ENCODE data around the gene KREMEN2.

KREMEN2 gene

DNA sequence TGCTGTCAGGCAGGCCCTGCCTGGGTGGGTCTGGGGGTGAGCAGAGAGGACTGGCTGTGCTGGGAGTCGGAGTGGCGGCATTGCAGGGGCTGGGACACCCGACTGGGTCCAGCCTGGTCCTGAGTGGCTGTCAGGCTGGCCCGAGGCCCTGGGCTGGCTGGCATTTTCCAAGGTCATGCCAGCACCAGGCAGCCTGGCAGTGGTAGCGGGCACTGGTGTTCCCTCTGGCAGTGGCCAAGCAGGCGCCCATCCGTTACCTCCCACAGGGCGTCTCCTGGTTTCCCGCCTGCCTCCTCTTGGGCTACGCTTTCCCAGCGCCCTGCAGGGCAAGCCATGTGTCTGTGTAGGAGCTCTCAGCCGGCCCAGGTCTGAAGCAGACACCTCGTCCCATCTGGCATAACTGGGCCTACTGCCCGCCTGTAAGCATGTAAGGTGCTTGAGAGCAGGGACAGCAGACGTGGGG lies 21.8 kb downstream of the KREMEN2 start:
- Histone ChIP-seq H3K36me3 (ENCODE audit: control insufficient read depth, insufficient read depth, low read length) (no peaks in the 10 kb centered on the region), H3K9me3 (ENCODE audit: control insufficient read depth, insufficient read depth, low read length) (no peaks in the 10 kb centered on the region), H3K9ac (ENCODE audit: low read depth, low read length) (no peak overlapping the region), H3K27me3 (ENCODE audit: control insufficient read depth, insufficient read depth, low read length) (no peaks in the 10 kb centered on the region), H3K4me3 (ENCODE audit: low read depth, low read length) (no peak overlapping the region), H3K4me1 (ENCODE audit: control insufficient read depth, insufficient read depth, low read length) (peaks cover 21% of the 10 kb centered on the region)

- H3K27me3 ChIP-seq (ENCODE audit: control insufficient read depth, insufficient read depth, low read length) = no peaks in the 10 kb centered on the region
- H3K4me3 ChIP-seq (ENCODE audit: low read depth, low read length) = no peak overlapping the region
- H3K9me3 ChIP-seq (ENCODE audit: control insufficient read depth, insufficient read depth, low read length) = no peaks in the 10 kb centered on the region
- no peaks in the 10 kb centered on the region for H3K36me3 ChIP-seq (ENCODE audit: control insufficient read depth, insufficient read depth, low read length)
- H3K4me1 ChIP-seq (ENCODE audit: control insufficient read depth, insufficient read depth, low read length) = peaks cover 19% of the 10 kb centered on the region
- H3K9ac ChIP-seq (ENCODE audit: low read depth, low read length) = no peak overlapping the region
Observed at GRCh38 chr16:2986623-2987188, 22.6 kb downstream of the KREMEN2 start.

- Histone ChIP-seq H3K4me1 (ENCODE audit: control insufficient read depth, insufficient read depth, low read length) (peaks cover 16% of the 10 kb centered on the region), H3K4me3 (ENCODE audit: low read depth, low read length) (no peak overlapping the region), H3K27me3 (ENCODE audit: control insufficient read depth, insufficient read depth, low read length) (no peaks in the 10 kb centered on the region), H3K9me3 (ENCODE audit: control insufficient read depth, insufficient read depth, low read length) (no peaks in the 10 kb centered on the region), H3K9ac (ENCODE audit: low read depth, low read length) (no peak overlapping the region), H3K36me3 (ENCODE audit: control insufficient read depth, insufficient read depth, low read length) (no peaks in the 10 kb centered on the region)
Observed at GRCh38 chr16:2987286-2987685, 23.2 kb downstream of the KREMEN2 start.

DNA sequence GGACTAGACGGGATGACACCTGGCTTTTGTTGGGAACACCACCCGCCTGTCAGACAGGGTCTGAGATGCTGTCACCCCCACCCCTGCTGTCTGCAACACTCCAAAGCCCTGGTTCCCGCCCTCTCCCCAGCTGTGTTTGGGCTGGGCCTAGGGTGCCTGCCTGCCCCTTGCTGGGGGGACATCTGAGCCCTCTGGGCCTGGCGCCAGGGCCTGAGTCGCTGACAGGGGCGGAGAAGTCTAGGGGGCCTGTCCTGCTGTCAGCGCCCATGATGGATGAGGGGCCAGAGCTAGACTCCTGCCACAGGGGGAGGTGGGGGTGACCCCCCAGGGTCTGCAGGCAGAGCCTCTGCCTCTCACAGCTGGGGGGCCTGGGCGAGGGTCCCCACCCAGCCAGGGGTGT lies 23.8 kb downstream of the KREMEN2 start:
- no peaks in the 10 kb centered on the region for H3K27me3 ChIP-seq (ENCODE audit: control insufficient read depth, insufficient read depth, low read length)
- H3K36me3 ChIP-seq (ENCODE audit: control insufficient read depth, insufficient read depth, low read length) = no peaks in the 10 kb centered on the region
- no peaks in the 10 kb centered on the region for H3K9me3 ChIP-seq (ENCODE audit: control insufficient read depth, insufficient read depth, low read length)
- no peak overlapping the region for H3K9ac ChIP-seq (ENCODE audit: low read depth, low read length)
- no peak overlapping the region for H3K4me3 ChIP-seq (ENCODE audit: low read depth, low read length)
- H3K4me1 ChIP-seq (ENCODE audit: control insufficient read depth, insufficient read depth, low read length) = peaks cover 12% of the 10 kb centered on the region

GRCh38 chr16:2988590-2989099 lies 24.6 kb downstream of the KREMEN2 start:
- Histone ChIP-seq H3K9me3 (ENCODE audit: control insufficient read depth, insufficient read depth, low read length) (no peaks in the 10 kb centered on the region), H3K4me3 (ENCODE audit: low read depth, low read length) (no peak overlapping the region), H3K27me3 (ENCODE audit: control insufficient read depth, insufficient read depth, low read length) (no peaks in the 10 kb centered on the region), H3K9ac (ENCODE audit: low read depth, low read length) (no peak overlapping the region), H3K4me1 (ENCODE audit: control insufficient read depth, insufficient read depth, low read length) (peaks cover 9% of the 10 kb centered on the region), H3K36me3 (ENCODE audit: control insufficient read depth, insufficient read depth, low read length) (no peaks in the 10 kb centered on the region)

DNA sequence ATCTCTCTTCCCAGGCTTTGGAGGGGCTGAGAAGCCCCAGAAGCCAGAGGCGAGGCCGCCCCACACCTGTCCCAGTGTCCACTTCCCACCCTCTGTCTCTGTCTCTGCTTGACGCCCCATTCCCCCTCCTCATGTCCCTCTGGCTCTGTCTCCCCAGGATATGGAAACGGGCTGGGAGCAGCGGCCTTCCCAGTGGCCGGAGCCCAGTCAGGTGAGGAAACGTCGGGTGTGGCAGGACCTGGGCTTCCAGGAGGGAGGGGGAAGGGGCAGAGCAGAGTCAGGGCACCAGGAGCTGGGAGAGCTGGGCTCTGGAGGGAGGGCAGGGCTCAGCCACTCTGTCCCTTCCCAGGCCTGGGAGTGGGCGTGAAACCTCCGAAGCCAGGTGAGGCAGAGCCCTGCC lies 26.8 kb downstream of the KREMEN2 start:
- Histone ChIP-seq H3K36me3 (ENCODE audit: control insufficient read depth, insufficient read depth, low read length) (no peaks in the 10 kb centered on the region), H3K4me1 (ENCODE audit: control insufficient read depth, insufficient read depth, low read length) (peaks cover 7% of the 10 kb centered on the region), H3K9ac (ENCODE audit: low read depth, low read length) (no peak overlapping the region), H3K4me3 (ENCODE audit: low read depth, low read length) (no peak overlapping the region), H3K9me3 (ENCODE audit: control insufficient read depth, insufficient read depth, low read length) (no peaks in the 10 kb centered on the region), H3K27me3 (ENCODE audit: control insufficient read depth, insufficient read depth, low read length) (no peaks in the 10 kb centered on the region)

GRCh38 chr16:2991566-2992261 lies 27.6 kb downstream of the KREMEN2 start:
- Histone ChIP-seq H3K4me1 (ENCODE audit: control insufficient read depth, insufficient read depth, low read length) (peaks cover 7% of the 10 kb centered on the region), H3K27me3 (ENCODE audit: control insufficient read depth, insufficient read depth, low read length) (no peaks in the 10 kb centered on the region), H3K9ac (ENCODE audit: low read depth, low read length) (no peak overlapping the region), H3K9me3 (ENCODE audit: control insufficient read depth, insufficient read depth, low read length) (no peaks in the 10 kb centered on the region), H3K36me3 (ENCODE audit: control insufficient read depth, insufficient read depth, low read length) (no peaks in the 10 kb centered on the region), H3K4me3 (ENCODE audit: low read depth, low read length) (no peak overlapping the region)

DNA sequence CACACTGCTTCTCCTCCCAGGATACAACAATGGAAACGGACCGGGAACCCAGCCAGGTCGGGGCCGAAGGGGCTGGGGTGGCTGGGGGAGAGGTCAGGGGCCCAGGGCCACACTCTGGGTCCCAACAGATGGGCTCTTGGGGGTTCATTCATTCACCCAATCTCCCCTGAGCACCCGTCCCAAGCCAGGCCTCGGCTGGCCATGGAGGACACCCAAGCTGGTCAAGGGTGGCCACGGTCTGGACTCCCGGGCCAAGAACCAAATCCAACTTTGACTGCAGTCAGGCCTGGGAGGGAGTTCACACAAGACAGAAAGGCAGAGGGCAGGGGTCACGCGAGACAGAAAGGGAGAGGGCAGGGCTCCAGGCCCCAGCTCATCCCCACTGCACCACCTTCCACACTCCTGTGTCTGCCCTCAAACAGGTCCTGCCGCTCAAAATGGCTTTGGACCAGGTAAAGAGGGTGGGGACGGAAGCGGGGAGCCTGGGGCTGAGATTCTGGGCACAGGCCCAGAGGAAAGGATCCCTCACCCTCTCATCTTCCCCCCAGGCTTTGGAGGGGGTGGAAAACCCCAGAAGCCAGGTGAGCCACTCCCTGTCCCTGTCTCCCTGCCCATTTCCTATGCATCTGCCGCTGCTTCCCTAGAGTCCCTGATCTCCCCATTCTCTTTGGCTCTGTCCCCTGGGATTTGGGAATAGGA lies 28.5 kb downstream of the KREMEN2 start:
- no peaks in the 10 kb centered on the region for H3K36me3 ChIP-seq (ENCODE audit: control insufficient read depth, insufficient read depth, low read length)
- H3K9ac ChIP-seq (ENCODE audit: low read depth, low read length) = no peak overlapping the region
- peaks cover 7% of the 10 kb centered on the region for H3K4me1 ChIP-seq (ENCODE audit: control insufficient read depth, insufficient read depth, low read length)

DNA sequence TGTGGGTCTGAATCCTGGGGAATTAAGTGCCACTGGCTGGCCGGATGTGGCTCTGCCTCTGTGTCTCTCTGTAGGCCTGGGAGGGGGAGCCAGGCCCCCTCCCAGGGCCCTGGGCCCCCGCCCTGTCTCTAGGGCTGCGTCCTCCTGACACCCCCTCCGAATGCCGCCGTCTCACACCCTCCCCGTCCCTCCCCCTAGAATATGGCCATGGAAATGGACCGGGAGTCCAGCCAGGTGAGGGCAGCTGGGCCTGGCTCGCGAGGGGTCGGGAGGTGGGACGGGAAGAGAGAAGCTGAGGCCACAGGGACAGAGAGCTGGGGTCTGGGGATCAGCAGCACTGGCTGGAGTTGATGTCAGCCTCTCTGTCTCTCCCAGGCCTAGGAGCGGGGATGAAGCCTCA lies 32.2 kb downstream of the KREMEN2 start:
- Histone ChIP-seq H3K4me3 (ENCODE audit: low read depth, low read length) (no peak overlapping the region), H3K27me3 (ENCODE audit: control insufficient read depth, insufficient read depth, low read length) (no peaks in the 10 kb centered on the region), H3K9ac (ENCODE audit: low read depth, low read length) (no peak overlapping the region), H3K9me3 (ENCODE audit: control insufficient read depth, insufficient read depth, low read length) (no peaks in the 10 kb centered on the region), H3K36me3 (ENCODE audit: control insufficient read depth, insufficient read depth, low read length) (no peaks in the 10 kb centered on the region), H3K4me1 (ENCODE audit: control insufficient read depth, insufficient read depth, low read length) (peaks cover 3% of the 10 kb centered on the region)

More for the DNA sequence above, 28.5 kb downstream of the KREMEN2 start:
- no peak overlapping the region for H3K4me3 ChIP-seq (ENCODE audit: low read depth, low read length)
- no peaks in the 10 kb centered on the region for H3K9me3 ChIP-seq (ENCODE audit: control insufficient read depth, insufficient read depth, low read length)
- no peaks in the 10 kb centered on the region for H3K27me3 ChIP-seq (ENCODE audit: control insufficient read depth, insufficient read depth, low read length)

DNA sequence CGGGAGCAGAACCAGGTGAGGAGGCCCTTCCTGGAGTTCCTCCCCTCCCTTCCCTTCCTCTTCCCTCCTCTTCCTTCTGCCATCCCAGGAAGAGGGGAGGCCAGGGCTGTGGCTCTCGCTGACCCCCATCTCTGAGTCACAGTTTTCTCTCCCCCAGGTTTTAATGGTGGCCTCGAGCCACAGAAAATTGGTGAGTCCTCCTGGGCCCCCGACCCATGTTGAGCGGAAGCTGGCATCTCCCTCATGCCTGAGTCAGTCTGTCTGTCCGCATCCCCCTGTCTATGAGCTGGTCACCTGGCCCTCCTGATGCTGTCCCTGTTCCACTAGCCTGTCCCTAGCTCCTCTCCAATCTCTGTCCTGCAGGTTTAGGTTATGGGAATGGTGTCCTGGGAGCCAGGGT lies 35.9 kb downstream of the KREMEN2 start:
- Histone ChIP-seq H3K9ac (ENCODE audit: low read depth, low read length) (no peak overlapping the region), H3K4me1 (ENCODE audit: control insufficient read depth, insufficient read depth, low read length) (peaks cover 3% of the 10 kb centered on the region), H3K27me3 (ENCODE audit: control insufficient read depth, insufficient read depth, low read length) (no peaks in the 10 kb centered on the region), H3K9me3 (ENCODE audit: control insufficient read depth, insufficient read depth, low read length) (no peaks in the 10 kb centered on the region), H3K36me3 (ENCODE audit: control insufficient read depth, insufficient read depth, low read length) (no peaks in the 10 kb centered on the region), H3K4me3 (ENCODE audit: low read depth, low read length) (no peak overlapping the region)

- Histone ChIP-seq H3K9me3 (ENCODE audit: control insufficient read depth, insufficient read depth, low read length) (no peaks in the 10 kb centered on the region), H3K4me1 (ENCODE audit: control insufficient read depth, insufficient read depth, low read length) (peaks cover 3% of the 10 kb centered on the region), H3K36me3 (ENCODE audit: control insufficient read depth, insufficient read depth, low read length) (no peaks in the 10 kb centered on the region), H3K4me3 (ENCODE audit: low read depth, low read length) (no peak overlapping the region), H3K27me3 (ENCODE audit: control insufficient read depth, insufficient read depth, low read length) (no peaks in the 10 kb centered on the region), H3K9ac (ENCODE audit: low read depth, low read length) (no peak overlapping the region)
Observed at GRCh38 chr16:3000540-3000939, 36.5 kb downstream of the KREMEN2 start.

GRCh38 chr16:3001316-3001715 lies 37.2 kb downstream of the KREMEN2 start:
- H3K27me3 ChIP-seq (ENCODE audit: control insufficient read depth, insufficient read depth, low read length) = no peaks in the 10 kb centered on the region
- no peaks in the 10 kb centered on the region for H3K9me3 ChIP-seq (ENCODE audit: control insufficient read depth, insufficient read depth, low read length)
- no peak overlapping the region for H3K4me3 ChIP-seq (ENCODE audit: low read depth, low read length)
- no peak overlapping the region for H3K9ac ChIP-seq (ENCODE audit: low read depth, low read length)
- no peaks in the 10 kb centered on the region for H3K36me3 ChIP-seq (ENCODE audit: control insufficient read depth, insufficient read depth, low read length)
- H3K4me1 ChIP-seq (ENCODE audit: control insufficient read depth, insufficient read depth, low read length) = peaks cover 5% of the 10 kb centered on the region
